HL-60/S4 treated with retinoic acid at 250 ng/mL for 4 days and 3 days (cell line): ENCODE data around the gene RCCD1.

Experiments used
- in situ Hi-C: fragments of 300-500 bp; cut with MboI; formaldehyde crosslinking; loops from 2 replicates; pipeline ENCODE4 v1.7.0; 2022; ENCODE audit warnings: low sequenced_read_pairs

Gene RCCD1

DNA sequence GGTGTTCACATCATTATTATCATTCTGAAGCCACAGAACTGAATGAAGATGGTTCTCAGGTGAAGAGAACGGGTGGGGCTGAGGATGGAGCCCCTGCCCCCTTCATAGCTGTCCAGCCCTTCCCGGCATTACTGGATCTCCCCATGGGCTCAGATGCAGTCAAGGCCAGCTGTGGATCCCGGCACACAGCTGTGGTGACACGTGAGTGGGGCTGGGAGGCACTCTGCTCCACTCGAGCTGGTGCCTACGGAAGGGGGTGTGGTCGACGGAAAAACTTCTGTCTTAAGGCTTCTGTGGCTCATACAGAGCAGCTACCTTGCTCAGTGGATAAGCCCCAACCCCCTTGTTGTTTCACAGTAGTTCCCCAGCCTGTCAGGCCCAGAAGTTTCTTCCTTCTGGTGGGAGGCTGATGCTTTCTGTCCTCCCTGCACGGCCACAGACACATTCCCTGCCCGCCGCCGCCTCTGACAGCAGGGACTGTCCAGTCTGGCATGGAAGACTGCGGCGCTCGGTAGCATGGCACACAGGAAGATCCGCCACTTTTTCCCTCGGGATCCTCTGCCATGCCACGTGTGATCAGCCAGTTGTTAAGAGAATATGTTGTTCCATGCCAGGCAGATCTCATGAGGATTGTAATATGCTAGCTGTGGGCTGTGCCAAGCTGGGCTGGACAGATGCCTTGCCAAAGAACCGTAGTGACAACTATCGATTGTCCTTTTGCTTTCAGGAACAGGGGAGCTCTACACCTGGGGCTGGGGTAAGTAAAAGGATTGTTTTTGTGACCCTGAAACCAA, 5.8 kb downstream of the RCCD1 start:
- in situ Hi-C loops, result loop anchor here (25.0 kb wide), 1 partner anchor 302 kb away; no protein-coding TSS in a partner anchor

DNA sequence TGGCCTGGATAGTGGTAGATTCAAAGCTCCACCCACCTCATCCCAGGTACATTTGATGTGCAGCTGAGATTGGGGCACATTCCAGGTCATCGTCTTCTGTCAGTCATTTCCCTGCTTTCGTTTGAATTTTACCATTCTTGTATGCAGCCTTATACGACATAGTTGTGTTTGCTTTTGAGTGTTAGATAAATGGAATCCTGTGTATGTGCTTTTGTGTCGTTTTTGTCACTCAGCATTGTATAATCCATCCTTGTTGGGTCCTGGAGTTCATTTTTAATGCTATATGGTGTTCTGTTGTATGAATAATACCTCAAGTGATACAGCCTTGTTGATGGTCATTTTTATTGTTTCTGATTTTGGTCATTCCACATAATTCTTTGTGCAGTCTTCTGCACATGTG, 7.3 kb downstream of the RCCD1 start:
- in situ Hi-C loops, result loop anchor here (25.0 kb wide), 1 partner anchor 300 kb away; no protein-coding TSS in a partner anchor

DNA sequence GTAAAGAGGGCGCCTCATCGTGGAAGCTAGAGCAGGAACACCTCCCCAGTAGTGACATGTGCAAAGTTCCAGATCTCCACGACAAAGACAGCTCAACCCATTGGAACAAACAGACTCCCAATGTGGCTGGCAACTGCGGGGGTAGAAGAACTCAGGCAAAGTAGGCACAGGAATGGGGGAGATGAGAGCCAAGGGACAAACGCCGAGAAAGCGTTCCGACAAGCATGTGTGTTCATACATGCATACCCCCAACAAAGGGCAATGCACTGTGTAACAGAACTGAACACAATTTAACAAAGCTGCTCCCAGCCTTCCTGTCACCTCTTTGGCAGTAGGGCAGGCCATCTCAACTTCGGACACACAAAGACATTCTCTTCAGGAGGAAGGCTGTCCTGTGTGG, 11.6 kb downstream of the RCCD1 start:
- in situ Hi-C loops, result loop anchor here (25.0 kb wide), 1 partner anchor 296 kb away; no protein-coding TSS in a partner anchor

DNA sequence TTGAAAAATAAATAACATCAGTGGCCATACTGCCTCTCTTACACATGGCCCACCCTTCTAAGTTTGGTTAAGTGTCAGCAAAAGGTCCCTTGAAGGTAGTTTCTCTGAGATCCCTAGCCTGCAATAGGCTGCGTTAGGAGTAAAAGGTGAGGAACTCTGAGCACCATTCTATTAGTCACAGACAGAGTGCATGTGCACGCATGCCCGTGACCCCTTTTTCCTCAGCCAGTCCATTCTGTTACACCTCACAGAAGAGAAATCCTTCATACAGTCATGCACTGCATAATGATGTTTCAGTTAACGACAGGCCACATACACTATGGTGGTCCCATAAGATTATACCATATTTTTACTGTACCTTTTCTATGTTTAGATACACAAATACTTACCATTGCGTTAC, 12.5 kb downstream of the RCCD1 start:
- in situ Hi-C loops, result loop anchor here (25.0 kb wide), 1 partner anchor 295 kb away; no protein-coding TSS in a partner anchor

DNA sequence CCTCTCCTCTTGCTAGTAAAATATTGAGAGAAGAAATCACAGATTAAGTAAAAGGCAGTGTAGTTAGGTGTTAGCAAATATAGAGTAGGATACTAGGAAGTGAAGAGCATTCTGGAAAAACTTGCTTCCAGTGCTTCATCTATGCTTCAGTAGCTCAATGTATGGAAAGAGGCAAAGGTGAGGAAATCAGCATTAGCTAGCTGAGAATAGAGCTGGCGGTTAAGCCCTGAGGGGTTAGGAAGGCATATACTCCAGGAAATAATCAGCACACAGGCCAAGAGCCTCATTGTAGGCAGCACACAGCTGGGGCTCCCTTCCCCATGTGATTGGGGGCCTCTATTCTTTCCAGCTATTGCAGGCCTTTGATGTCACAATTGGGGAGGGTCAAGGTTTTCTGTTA, 13.8 kb downstream of the RCCD1 start:
- in situ Hi-C loops, result loop anchor here (25.0 kb wide), 1 partner anchor 294 kb away; no protein-coding TSS in a partner anchor

DNA sequence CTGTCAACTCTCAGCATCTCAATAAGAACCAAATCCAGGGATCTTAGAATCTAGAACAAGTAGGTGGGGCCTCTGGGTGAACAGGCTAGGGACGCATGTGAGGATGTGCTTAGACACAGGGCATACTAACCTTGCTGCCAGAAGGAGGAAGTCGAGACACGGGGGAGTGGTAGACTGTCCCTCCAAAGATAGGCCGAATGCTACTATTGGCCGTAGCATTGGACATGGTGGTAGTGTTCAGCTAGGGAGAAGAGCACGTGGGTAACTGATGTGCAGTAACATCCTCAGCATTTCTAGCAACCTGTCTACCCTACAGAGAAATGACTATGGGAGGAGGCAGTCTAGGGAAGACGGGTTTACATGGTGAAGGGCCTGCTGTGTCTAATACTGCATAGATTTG, 15.6 kb downstream of the RCCD1 start:
- in situ Hi-C loops, result loop anchor here (25.0 kb wide), 1 partner anchor 292 kb away; no protein-coding TSS in a partner anchor

DNA sequence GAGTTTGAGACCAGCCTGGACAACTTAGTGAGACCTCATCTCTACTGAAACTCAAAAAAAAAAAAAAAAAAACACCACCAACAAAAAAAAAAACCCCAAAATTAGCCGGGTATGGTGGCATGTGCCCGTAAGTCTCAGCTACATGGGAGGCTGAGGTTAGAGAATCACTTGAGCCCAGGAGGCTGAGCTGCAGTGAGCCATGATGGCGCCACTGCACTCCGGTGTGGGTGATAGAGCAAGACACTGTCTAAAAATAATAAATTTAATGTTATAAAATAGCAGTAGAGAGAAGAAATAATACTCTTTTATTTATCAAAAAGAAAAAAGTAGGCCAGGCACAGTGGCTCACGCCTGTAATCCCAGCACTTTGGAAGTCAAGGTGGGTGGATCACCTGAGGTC, 17.4 kb downstream of the RCCD1 start:
- in situ Hi-C loops, result loop anchor here (25.0 kb wide), 1 partner anchor 290 kb away; no protein-coding TSS in a partner anchor

DNA sequence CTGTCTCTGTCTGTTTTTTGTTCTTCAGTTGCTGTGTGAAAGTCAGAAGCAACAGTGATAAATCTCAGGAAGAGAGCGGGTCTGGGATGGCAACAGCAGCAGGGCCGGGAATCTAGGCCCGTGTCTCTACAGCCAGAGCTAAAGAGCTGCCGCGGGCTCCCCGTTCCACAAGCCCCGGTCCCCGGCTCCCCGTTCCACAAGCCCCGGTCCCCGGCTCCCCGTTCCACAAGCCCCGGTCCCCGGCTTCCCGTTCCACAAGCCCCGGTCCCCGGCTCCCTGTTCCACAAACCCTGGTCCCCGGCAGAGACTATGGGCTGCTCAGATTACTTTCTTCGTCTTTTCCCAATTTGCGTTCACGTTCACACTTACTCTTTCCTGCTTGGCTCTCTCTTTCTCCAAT, 19.5 kb downstream of the RCCD1 start:
- in situ Hi-C loops, result loop anchor here (25.0 kb wide), 1 partner anchor 288 kb away; no protein-coding TSS in a partner anchor

DNA sequence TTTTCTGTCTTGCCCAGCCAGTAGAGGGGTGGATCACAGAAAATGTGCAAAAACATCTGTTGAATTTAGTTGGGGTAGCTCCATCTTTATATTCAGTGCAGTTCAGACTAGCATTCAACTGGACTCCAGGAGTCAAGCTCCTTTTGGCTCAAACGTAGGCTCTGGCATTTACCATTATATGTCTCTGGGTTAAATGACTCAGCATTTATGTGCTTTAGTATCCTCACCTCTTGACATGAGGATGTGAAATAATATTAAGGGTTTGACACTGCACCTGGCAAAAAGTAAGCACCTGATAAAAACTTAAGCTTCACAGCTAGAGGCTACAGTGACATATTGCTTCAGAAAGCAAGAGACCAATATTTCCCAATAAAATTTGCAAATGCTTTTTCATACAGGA, 24.9 kb downstream of the RCCD1 start:
- in situ Hi-C loops, result no loop called here

DNA sequence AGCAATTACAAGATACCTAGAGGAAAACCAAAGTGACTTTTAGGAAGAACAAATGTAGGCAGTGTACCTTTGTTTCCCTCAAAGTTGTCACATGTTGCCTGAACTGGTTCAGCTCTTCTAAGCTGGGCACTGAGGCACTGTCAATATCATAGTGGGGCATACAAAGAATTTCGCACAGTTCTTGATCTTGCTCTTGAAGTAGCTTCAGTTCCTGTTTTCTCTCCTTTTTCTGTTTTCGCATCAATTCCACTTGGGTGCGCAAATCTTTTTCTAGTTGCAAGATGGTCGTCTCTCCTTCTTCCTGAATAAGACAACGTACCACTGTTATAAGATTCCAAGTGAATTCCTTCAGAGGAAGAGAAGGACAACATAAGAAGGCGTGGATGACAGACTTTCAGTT, 27.0 kb downstream of the RCCD1 start:
- in situ Hi-C loops, result no loop called here

DNA sequence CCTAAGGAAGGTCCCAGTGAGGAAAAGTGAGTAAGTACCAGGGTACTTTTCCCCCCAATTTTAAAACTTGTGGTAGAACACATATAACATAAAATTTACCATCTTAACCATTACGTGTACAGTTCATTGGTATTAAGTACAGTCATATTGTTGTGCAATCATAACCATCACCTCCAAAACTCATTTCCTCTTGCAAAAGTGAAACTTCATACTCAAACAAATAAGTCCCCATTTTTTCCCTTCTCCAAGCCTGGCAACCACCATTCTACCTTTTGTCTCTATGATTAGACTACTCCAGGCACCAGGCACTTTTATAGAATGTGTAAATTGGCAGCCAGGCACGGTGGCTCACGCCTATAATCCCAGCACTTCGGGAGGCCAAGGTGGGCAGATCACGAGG, 27.5 kb downstream of the RCCD1 start:
- in situ Hi-C loops, result no loop called here

DNA sequence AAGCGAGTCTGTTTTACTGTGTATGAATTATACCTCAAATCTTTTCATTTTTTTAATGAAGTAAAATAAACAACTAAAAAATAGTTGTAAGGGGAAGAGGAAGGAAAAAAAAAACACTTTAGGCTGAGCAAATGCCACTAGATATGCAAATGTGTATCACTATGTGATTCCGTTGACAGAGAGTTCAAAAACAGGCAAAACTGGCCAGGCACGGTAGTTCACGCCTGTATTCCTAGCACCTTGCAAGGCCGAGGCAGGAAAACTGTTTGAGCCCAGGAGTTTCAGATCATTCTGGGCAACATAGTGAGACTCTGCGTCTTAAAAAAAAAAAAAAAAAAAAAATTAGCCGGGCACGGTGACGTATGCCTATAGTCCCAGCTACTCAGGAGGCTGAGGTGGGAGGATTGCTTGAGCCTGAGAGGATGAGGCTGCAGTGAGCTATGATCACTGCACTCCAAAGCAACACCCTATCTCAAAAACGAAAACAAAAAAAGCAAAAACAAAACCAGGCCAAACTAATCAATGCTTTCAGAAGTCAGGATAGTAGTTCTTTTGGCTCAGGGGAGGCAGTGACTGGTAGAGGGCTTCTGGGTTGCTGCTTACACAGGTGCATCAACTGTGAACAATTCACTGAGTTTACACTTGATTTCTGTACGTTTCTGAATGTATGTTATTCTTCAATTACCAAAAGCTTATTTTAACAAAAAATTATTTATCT, 32.3 kb downstream of the RCCD1 start:
- in situ Hi-C loops, result no loop called here

DNA sequence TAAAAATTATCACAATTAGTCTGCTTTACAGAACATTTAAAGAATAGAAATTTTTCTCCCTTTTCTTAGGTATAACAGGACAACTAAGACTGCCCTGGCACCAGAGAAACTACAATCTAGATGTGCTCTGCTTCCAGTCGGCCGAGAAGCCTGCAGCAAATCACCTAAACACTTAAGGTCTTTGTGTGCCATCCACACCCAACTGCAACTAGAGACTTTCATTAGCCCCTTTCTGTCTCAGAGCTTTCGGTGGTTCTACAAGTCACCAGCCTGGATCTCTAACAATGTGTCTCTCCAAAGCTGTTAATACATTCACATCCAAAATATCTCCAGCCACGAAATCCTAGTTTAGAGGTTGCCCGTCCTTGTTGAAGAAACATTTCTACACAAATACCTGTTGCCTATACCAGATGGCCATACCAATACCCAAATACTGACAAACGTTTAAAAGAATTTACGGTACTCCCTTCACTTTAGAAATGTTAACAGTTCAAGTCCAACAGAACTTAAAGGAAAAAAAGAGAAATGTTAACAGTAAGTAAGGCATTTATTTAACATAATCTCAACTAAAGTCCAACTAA, 33.0 kb downstream of the RCCD1 start:
- in situ Hi-C loops, result no loop called here

DNA sequence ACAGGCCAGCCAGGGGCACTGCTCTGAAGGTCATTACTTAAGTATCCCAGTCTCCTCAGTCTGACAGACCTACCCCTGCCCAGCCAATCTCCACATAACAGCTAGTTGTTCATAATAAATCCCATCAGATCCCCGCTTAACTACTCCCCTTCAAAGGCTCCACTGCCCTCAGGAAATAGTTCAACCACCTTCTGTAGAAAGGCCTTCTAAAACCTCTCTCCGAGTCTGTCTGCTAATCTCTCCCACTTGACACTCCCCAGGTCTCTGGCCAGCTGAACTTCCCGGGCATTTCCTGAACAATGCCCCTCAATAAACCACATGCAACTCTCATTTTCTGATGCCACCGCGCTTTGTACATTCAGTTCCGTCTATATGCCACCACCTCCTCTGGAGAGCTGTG, 33.6 kb downstream of the RCCD1 start:
- in situ Hi-C loops, result no loop called here

DNA sequence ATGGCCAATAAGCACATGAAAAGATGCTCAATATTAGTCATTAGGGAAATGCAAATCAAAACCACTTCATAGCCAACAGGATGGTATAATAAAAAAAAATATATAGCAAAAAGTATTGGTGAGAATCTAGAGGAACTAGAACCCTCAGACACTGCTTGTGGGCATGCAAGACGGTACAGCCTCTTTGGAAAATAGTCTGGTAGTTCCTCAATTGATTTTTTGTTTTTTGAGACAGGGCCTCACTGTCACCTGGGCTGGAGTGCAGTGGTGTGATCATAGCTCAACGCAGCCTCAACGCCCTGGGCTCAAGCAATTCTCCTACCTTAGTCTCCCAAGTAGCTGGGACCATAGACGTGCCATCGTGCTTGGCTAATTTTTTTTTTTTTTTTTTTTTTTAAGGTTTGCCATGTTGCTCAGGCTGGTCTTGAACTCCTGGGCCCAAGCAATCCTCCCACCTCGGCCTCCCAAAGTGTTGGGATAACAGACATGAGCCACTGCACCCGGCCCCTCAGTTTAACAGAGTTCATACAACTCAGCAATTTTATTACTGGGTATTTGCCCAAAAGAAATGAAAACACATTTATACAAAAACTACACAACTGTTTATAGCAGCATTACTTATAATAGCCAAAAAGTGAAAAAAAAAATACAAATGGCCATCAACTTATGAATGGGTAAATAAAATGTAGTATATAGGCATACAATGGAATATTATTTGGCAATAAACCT, 34.5 kb downstream of the RCCD1 start:
- in situ Hi-C loops, result no loop called here

DNA sequence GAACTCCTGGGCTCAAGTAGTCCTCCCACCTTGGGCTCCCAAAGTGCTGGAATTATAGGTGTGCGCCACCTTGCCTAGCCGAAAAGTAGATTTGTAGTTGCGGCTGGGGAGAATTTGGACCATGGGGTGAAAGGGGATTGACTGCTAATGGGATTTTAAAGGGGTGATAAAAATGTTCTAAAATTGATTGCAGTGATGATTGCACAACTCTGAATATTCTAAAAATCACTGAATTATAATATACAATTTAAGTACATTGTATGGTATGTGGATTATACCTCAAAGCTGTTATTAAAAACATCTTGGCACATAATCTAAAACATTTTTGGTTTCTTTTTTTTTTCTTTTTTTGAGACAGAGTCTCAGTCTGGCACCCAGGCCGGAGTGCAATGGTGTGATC, 35.8 kb downstream of the RCCD1 start:
- in situ Hi-C loops, result no loop called here

DNA sequence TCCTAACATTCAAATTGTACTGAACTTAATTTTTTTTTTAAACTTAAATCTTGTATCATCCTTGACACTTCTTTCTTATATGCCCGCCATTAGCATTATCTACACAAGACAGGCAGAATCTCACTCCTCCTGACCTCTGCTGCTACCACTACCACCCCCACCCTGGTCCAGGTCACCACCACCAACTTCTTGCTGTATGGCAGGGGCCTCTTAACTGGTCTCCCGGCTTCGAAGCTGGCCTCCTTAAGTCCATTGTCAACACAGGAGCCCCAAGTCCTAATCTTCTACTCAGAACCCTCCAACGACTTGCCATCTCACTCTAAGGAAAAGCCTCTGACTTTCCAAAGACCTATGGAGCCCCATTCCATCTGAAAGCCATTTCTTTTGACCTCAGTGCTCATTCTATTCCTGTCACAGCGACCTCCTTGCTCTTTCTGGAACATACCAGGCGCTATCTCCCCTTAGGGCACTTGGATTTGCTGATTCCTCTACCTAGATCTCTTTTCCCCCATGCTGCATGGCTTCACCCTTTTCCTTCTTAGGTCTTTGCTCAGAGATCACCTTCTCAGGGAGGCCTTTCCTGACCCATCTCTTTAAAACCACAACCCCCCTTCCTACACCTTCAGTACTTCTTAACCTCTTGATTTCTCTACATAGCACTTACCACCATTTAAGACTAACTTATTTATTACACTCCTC, 37.1 kb downstream of the RCCD1 start:
- in situ Hi-C loops, result no loop called here

DNA sequence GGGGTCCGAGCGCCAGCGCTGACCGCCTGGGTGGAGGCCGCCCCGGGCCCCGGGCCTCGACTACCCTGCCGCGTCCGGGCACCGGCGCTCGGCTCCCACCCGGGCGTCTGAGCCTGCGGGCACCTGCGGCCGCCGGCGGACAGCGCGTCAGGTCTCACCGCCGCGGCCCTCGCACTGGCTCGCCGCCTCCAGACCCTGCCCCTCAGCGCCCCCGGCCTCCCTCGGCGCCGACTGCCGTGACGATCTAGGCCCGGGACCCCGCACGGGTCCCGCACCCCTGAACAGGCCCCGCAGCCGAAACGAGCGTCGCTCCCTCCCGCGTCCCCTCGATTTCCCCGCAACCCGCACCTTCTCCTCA, 39.4 kb downstream of the RCCD1 start:
- in situ Hi-C loops, result no loop called here

DNA sequence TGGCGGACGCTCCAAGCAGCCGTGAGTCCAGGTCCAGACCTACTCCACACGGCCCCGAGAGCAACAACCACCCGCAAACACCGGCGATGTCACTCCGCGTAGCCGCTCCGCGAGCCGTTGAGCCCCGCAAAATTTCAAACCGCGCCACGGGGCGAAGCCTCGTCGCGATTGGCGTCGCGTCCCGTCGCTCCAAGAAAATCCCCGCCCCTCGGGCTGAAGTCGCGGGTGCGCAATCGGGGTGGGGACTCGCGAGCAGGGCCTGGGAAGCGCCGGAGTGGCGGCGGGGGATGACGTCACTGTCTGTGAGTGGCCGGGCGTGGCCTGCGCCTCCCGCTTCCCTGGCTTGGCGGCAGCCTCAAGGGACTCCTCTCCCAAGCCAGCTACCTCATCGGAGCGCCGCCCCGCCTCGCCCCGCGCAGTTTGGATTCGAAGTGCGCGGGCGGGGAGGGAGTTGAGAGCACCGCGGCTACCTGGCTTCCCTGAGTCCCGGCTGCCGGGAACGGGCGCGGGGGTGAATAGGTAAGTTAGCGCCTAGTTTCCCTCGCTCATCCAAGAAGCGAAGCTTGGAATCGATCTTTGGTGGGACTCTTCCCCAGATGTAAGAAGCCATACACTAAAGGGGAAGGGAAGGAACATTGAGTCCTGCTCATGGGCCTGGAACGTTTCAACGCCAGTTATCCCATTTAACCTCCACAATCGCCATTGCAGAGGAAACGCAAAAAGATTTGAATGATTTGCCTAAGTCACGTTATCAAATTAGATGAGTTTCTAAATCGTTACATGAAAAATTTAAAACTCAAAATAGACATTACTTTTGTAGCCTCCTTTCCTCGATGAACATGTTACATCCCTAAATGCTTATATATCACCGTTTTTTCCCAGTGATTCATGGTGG, 40.0 kb downstream of the RCCD1 start, which contains the start of gene PRC1:
PRC1 (minus strand) TSS at position 119 of the 895 bp plus-strand sequence; CDS start at position 1, 118 bp downstream.
- in situ Hi-C loops, result no loop called here
